Measurements from ENCODE around the gene ZBTB16.

ZBTB16 gene

GRCh38 chr11:114090976-114091375 lies 31.5 kb downstream of the ZBTB16 start:
- no peak for TF ChIP-seq CTCF (IDR thresholded peaks at IDR 0.05; ENCODE audit: poor library complexity, severe bottlenecking)
- DNase-seq (ENCODE audit: low spot score) (no peak), ATAC-seq (ENCODE audit: low read depth) (no peak)
- Histone ChIP-seq H3K27ac (ENCODE audit: poor library complexity, severe bottlenecking) (no peak overlapping the region), H3K4me1 (ENCODE audit: insufficient read depth, poor library complexity, severe bottlenecking) (peaks cover 5% of the 10 kb centered on the region), H3K36me3 (ENCODE audit: low read depth) (0 out of 2 replicates have a peak, but pooled peaks cover 4% of the 10 kb centered on the region), H3K4me3 (ENCODE audit: severe bottlenecking) (no peak overlapping the region), H3K9me3 (ENCODE audit: severe bottlenecking) (no peaks in the 10 kb centered on the region), H3K27me3 (ENCODE audit: insufficient read depth, poor library complexity, severe bottlenecking) (no peaks in the 10 kb centered on the region)

- no peak overlapping the region for H3K27ac ChIP-seq (ENCODE audit: poor library complexity, severe bottlenecking)
- no peaks in the 10 kb centered on the region for H3K9me3 ChIP-seq (ENCODE audit: severe bottlenecking)
- H3K4me3 ChIP-seq (ENCODE audit: severe bottlenecking), result no peak overlapping the region
- ATAC-seq (ENCODE audit: low read depth) (no peak), DNase-seq (ENCODE audit: low spot score) (no peak)
- TF ChIP-seq CTCF (IDR thresholded peaks at IDR 0.05; ENCODE audit: poor library complexity, severe bottlenecking), result no peak
- peaks cover 5% of the 10 kb centered on the region for H3K4me1 ChIP-seq (ENCODE audit: insufficient read depth, poor library complexity, severe bottlenecking)
- no peaks in the 10 kb centered on the region for H3K27me3 ChIP-seq (ENCODE audit: insufficient read depth, poor library complexity, severe bottlenecking)
- 0 out of 2 replicates have a peak, but pooled peaks cover 4% of the 10 kb centered on the region for H3K36me3 ChIP-seq (ENCODE audit: low read depth)
These were observed 32.2 kb downstream of the ZBTB16 start for GRCh38 chr11:114091516-114092397.

GRCh38 chr11:114092478-114092877 lies 33.0 kb downstream of the ZBTB16 start:
- Histone ChIP-seq H3K27ac (ENCODE audit: poor library complexity, severe bottlenecking) (no peak overlapping the region), H3K4me1 (ENCODE audit: insufficient read depth, poor library complexity, severe bottlenecking) (peaks cover 5% of the 10 kb centered on the region), H3K9me3 (ENCODE audit: severe bottlenecking) (no peaks in the 10 kb centered on the region), H3K27me3 (ENCODE audit: insufficient read depth, poor library complexity, severe bottlenecking) (no peaks in the 10 kb centered on the region), H3K36me3 (ENCODE audit: low read depth) (0 out of 2 replicates have a peak, but pooled peaks cover 4% of the 10 kb centered on the region), H3K4me3 (ENCODE audit: severe bottlenecking) (no peak overlapping the region)
- no peak for DNase-seq (ENCODE audit: low spot score)
- no peak for TF ChIP-seq CTCF (IDR thresholded peaks at IDR 0.05; ENCODE audit: poor library complexity, severe bottlenecking)
- no peak for ATAC-seq (ENCODE audit: low read depth)

- TF ChIP-seq CTCF (IDR thresholded peaks at IDR 0.05; ENCODE audit: poor library complexity, severe bottlenecking), result no peak
- no peaks in the 10 kb centered on the region for H3K27me3 ChIP-seq (ENCODE audit: insufficient read depth, poor library complexity, severe bottlenecking)
These were observed 33.4 kb downstream of the ZBTB16 start for GRCh38 chr11:114092953-114093352.

GRCh38 chr11:114094516-114094915 lies 35.0 kb downstream of the ZBTB16 start:
- no peak for TF ChIP-seq CTCF (IDR thresholded peaks at IDR 0.05; ENCODE audit: poor library complexity, severe bottlenecking)
- H3K36me3 ChIP-seq (ENCODE audit: low read depth), result no peaks in the 10 kb centered on the region
- no peak for ATAC-seq (ENCODE audit: low read depth)
- H3K4me1 ChIP-seq (ENCODE audit: insufficient read depth, poor library complexity, severe bottlenecking), result no peaks in the 10 kb centered on the region
- H3K27me3 ChIP-seq (ENCODE audit: insufficient read depth, poor library complexity, severe bottlenecking), result no peaks in the 10 kb centered on the region
- no peak overlapping the region for H3K4me3 ChIP-seq (ENCODE audit: severe bottlenecking)
- DNase-seq (ENCODE audit: low spot score), result no peak
- no peaks in the 10 kb centered on the region for H3K9me3 ChIP-seq (ENCODE audit: severe bottlenecking)
- H3K27ac ChIP-seq (ENCODE audit: poor library complexity, severe bottlenecking), result no peak overlapping the region

More at GRCh38 chr11:114092953-114093352, 33.4 kb downstream of the ZBTB16 start:
- no peak for DNase-seq (ENCODE audit: low spot score)
- ATAC-seq (ENCODE audit: low read depth), result no peak
- Histone ChIP-seq H3K9me3 (ENCODE audit: severe bottlenecking) (no peaks in the 10 kb centered on the region), H3K4me1 (ENCODE audit: insufficient read depth, poor library complexity, severe bottlenecking) (peaks cover 5% of the 10 kb centered on the region), H3K27ac (ENCODE audit: poor library complexity, severe bottlenecking) (no peak overlapping the region), H3K4me3 (ENCODE audit: severe bottlenecking) (no peak overlapping the region), H3K36me3 (ENCODE audit: low read depth) (0 out of 2 replicates have a peak, but pooled peaks cover 4% of the 10 kb centered on the region)
